Mesenchymal stem cell (in vitro differentiated cells and primary cell): Measurements from ENCODE around the gene CLIP1.

Source experiments
- DNase-seq: peaks from one replicate; pipeline ENCODE4 v3.0.0-alpha.2; 2013
- H2AFZ ChIP-seq: one replicate; pipeline ENCODE4 v1.6.1; 2013; ENCODE audit warnings: low read depth, mild to moderate bottlenecking, control low read depth, inconsistent platforms, low read length, moderate library complexity
- H2AK5ac ChIP-seq: 2 replicates; pipeline ENCODE4 v1.6.1; 2013; ENCODE audit warnings: low read length, moderate library complexity, mild to moderate bottlenecking, inconsistent platforms; ENCODE audit not compliant: severe bottlenecking
- H2BK120ac ChIP-seq: one replicate; pipeline ENCODE4 v1.6.1; 2013; ENCODE audit warnings: low read depth, mild to moderate bottlenecking, inconsistent platforms, low read length, moderate library complexity
- H2BK12ac ChIP-seq, 2 experiments: one replicate each; pipeline ENCODE4 v1.6.1; 2013; ENCODE audit warnings: inconsistent platforms in 2 of 2, low read length in 2 of 2, mild to moderate bottlenecking in 2 of 2, moderate library complexity in 2 of 2, control low read depth in 1 of 2
- H2BK15ac ChIP-seq: one replicate; pipeline ENCODE4 v1.6.1; 2013; ENCODE audit warnings: mild to moderate bottlenecking, low read depth, inconsistent platforms; ENCODE audit not compliant: poor library complexity, severe bottlenecking
- H2BK5ac ChIP-seq: 2 replicates; pipeline ENCODE4 v1.6.1; 2013; ENCODE audit warnings: low read depth, mild to moderate bottlenecking, low read length, control low read depth, inconsistent platforms; ENCODE audit not compliant: poor library complexity, severe bottlenecking
- H3K14ac ChIP-seq, 2 experiments: one replicate each; pipeline ENCODE4 v1.6.1; 2013; ENCODE audit warnings: inconsistent platforms in 2 of 2, low read length in 2 of 2, control low read depth in 1 of 2, mild to moderate bottlenecking in 1 of 2, moderate library complexity in 1 of 2
- H3K18ac ChIP-seq, 2 experiments: one replicate each; pipeline ENCODE4 v1.6.1; 2013; ENCODE audit warnings: inconsistent platforms in 2 of 2, low read length in 2 of 2, control low read depth in 1 of 2, low read depth in 1 of 2, mild to moderate bottlenecking in 1 of 2
- H3K23ac ChIP-seq, 2 experiments: one replicate each; pipeline ENCODE4 v1.6.1; 2013; ENCODE audit warnings: inconsistent platforms in 2 of 2, low read length in 2 of 2, mild to moderate bottlenecking in 2 of 2, moderate library complexity in 2 of 2, control low read depth in 1 of 2
- H3K27ac ChIP-seq: 2 replicates; pipeline ENCODE4 v1.5.1; 2013; ENCODE audit warnings: mild to moderate bottlenecking, moderate library complexity, low read length, control low read depth, inconsistent platforms; ENCODE audit not compliant: poor library complexity, severe bottlenecking
- H3K27me3 ChIP-seq, 2 experiments: 2 replicates each; pipeline versions ENCODE4 v1.6.1 to v1.7.0; 2013; ENCODE audit warnings: low read length in 2 of 2, mild to moderate bottlenecking in 2 of 2, moderate library complexity in 2 of 2, control low read depth in 1 of 2, inconsistent platforms in 1 of 2; ENCODE audit not compliant: control insufficient read depth in 1 of 2, insufficient read depth in 1 of 2
- H3K36me3 ChIP-seq, 2 experiments: 2 replicates each; pipeline versions ENCODE4 v1.6.1 to v1.7.0; 2013; ENCODE audit warnings: low read length in 2 of 2, control low read depth in 1 of 2, inconsistent platforms in 1 of 2, low read depth in 1 of 2, mild to moderate bottlenecking in 1 of 2; ENCODE audit not compliant: insufficient read depth in 2 of 2, control insufficient read depth in 1 of 2
- H3K4ac ChIP-seq, 2 experiments: one replicate each; pipeline ENCODE4 v1.6.1; 2013; ENCODE audit warnings: inconsistent platforms in 2 of 2, low read length in 2 of 2, mild to moderate bottlenecking in 2 of 2, moderate library complexity in 2 of 2, control low read depth in 1 of 2, low read depth in 1 of 2
- H3K4me1 ChIP-seq: 2 replicates; pipeline ENCODE4 v1.6.1; 2013; ENCODE audit warnings: low read depth, low read length, control low read depth; ENCODE audit not compliant: control insufficient read depth, insufficient read depth
- H3K4me2 ChIP-seq: 2 replicates; pipeline ENCODE4 v1.6.1; 2013; ENCODE audit warnings: low read length, mild to moderate bottlenecking, inconsistent platforms; ENCODE audit not compliant: poor library complexity, severe bottlenecking
- H3K4me3 ChIP-seq, 2 experiments: 2 replicates each; pipeline versions ENCODE4 v1.5.1 to v1.7.0; 2013; ENCODE audit warnings: low read length in 2 of 2, mild to moderate bottlenecking in 2 of 2, control low read depth in 1 of 2, low read depth in 1 of 2; ENCODE audit not compliant: insufficient read depth in 1 of 2
- H3K79me1 ChIP-seq: replicated peaks from 2 replicates; pipeline ENCODE4 v1.6.1; 2013; ENCODE audit warnings: mild to moderate bottlenecking, control low read depth, low read length, inconsistent platforms; ENCODE audit not compliant: poor library complexity, severe bottlenecking
- H3K9ac ChIP-seq: 2 replicates; pipeline ENCODE4 v1.7.0; 2013; ENCODE audit warnings: mild to moderate bottlenecking, low read length, moderate library complexity
- H3K9me3 ChIP-seq: 2 replicates; pipeline ENCODE4 v1.7.0; 2013; ENCODE audit warnings: mild to moderate bottlenecking, low read length; ENCODE audit not compliant: control insufficient read depth
- H4K8ac ChIP-seq: one replicate; pipeline ENCODE4 v1.6.1; 2013; ENCODE audit warnings: inconsistent platforms, mild to moderate bottlenecking, low read length, moderate library complexity
- H4K91ac ChIP-seq: one replicate; pipeline ENCODE4 v1.6.1; 2013; ENCODE audit warnings: mild to moderate bottlenecking, low read length, inconsistent platforms
- WGBS: methylation state at CpG from one replicate; pipeline ENCODE4 v1.1.7; 2013; ENCODE audit warnings: mixed read lengths; 5-methylcytosine and 5-hydroxymethylcytosine counted together

The CLIP1 gene

DNA sequence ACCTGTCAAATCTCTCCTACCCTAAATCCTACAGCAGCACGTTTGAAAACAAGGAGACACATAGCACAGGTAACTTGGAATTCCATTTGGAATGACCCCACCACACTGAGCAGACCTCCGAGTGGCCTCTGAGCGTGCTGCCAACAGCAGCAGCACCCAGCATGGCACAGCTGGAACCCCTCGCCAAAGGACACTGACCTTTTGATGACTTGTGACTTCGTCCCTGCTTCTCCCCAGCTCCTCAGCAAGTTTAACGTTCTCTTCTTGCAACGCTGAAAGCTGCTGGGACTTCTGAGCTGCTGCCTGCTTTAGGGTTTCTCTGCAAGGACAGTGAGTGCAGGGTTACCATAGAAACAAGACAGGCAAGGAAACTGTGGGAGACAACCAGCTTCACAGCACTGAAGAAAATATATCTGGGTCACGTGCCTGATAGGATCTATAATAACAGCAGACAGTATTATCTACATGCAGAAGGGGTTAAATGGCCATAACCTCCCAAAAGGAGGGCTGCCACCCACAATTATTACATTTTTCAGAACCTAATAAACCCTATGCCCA lies 112.8 kb downstream of the CLIP1 start:
- Histone ChIP-seq H3K4ac (no peak overlapping the region), H3K9ac (no peak overlapping the region), H3K4me2 (no peak overlapping the region), H2AK5ac (no peak overlapping the region), H3K36me3 (peaks cover 30 to 69% of the 10 kb centered on the region in 2 experiments), H3K14ac (no peak overlapping the region), H4K91ac (no peak overlapping the region), H2BK12ac (no peak overlapping the region), H3K79me1 (peaks cover 9% of the 10 kb centered on the region), H3K4me1 (no peaks in the 10 kb centered on the region), H3K18ac (no peak overlapping the region), H2BK5ac (no peak overlapping the region), H3K27ac (no peak overlapping the region), H3K23ac (no peak overlapping the region), H2AFZ (no peak overlapping the region), H3K4me3 (no peak overlapping the region), H3K9me3 (no peaks in the 10 kb centered on the region), H3K27me3 (no peaks in the 10 kb centered on the region), H2BK15ac (no peak overlapping the region), H4K8ac (no peak overlapping the region), H2BK120ac (no peak overlapping the region)
- 94% methylated on average over 8 of the region's 8 CpGs for WGBS
- DNase-seq: no peak

GRCh38 chr12:122308811-122309210 lies 113.7 kb downstream of the CLIP1 start:
- no peak overlapping the region for H3K18ac ChIP-seq
- no peak overlapping the region for H3K4ac ChIP-seq
- no peak overlapping the region for H3K4me2 ChIP-seq
- H2BK120ac ChIP-seq: no peak overlapping the region
- no peak overlapping the region for H3K27ac ChIP-seq
- DNase-seq: no peak
- no peak overlapping the region for H2BK5ac ChIP-seq
- H2BK15ac ChIP-seq: no peak overlapping the region
- no peak overlapping the region for H2BK12ac ChIP-seq
- H3K36me3 ChIP-seq: peaks cover 27 to 72% of the 10 kb centered on the region in 2 experiments
- no peak overlapping the region for H3K9ac ChIP-seq
- H2AFZ ChIP-seq: no peak overlapping the region
- H3K79me1 ChIP-seq: peaks cover 5% of the 10 kb centered on the region
- no peak overlapping the region for H2AK5ac ChIP-seq
- H3K4me3 ChIP-seq: no peak overlapping the region
- H3K27me3 ChIP-seq: no peaks in the 10 kb centered on the region
- no peaks in the 10 kb centered on the region for H3K4me1 ChIP-seq
- no CpG with 5 or more reads among the region's 1 CpG for WGBS
- no peaks in the 10 kb centered on the region for H3K9me3 ChIP-seq
- no peak overlapping the region for H3K23ac ChIP-seq
- no peak overlapping the region for H4K8ac ChIP-seq
- no peak overlapping the region for H3K14ac ChIP-seq
- no peak overlapping the region for H4K91ac ChIP-seq

DNA sequence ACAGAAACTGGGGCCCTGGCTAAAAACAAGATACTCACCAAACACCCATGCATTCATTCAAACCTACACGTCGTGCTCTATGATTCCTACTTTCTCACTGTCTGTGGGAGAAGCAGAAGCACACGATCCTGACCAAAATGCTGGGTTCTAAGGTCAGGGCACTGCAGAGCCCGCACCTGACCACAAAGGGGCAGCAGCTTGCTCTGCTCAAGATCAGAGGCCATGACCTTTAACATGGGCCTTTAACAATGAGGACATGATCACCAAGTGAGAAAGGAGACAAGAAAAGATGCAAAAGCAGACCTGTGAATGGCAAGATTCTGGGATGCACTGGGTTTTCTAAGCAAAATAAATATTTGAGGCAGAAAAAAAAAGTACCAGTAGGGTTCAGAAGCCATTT lies 116.1 kb downstream of the CLIP1 start:
- no peak overlapping the region for H3K4me2 ChIP-seq
- no peak overlapping the region for H2BK5ac ChIP-seq
- H3K36me3 ChIP-seq: peaks cover 19 to 84% of the 10 kb centered on the region in 2 experiments
- H2BK120ac ChIP-seq: no peak overlapping the region
- H2BK15ac ChIP-seq: no peak overlapping the region
- H2BK12ac ChIP-seq: no peak overlapping the region
- no peak overlapping the region for H3K18ac ChIP-seq
- no peak overlapping the region for H4K8ac ChIP-seq
- H3K79me1 ChIP-seq: no peaks in the 10 kb centered on the region
- H3K27ac ChIP-seq: no peak overlapping the region
- H2AFZ ChIP-seq: no peak overlapping the region
- no peak overlapping the region for H3K23ac ChIP-seq
- H3K4me1 ChIP-seq: no peaks in the 10 kb centered on the region
- no peak overlapping the region for H3K4me3 ChIP-seq
- no peaks in the 10 kb centered on the region for H3K27me3 ChIP-seq
- no peak overlapping the region for H3K9ac ChIP-seq
- no peaks in the 10 kb centered on the region for H3K9me3 ChIP-seq
- 80% methylated on average over 4 of the region's 4 CpGs for WGBS
- H2AK5ac ChIP-seq: no peak overlapping the region
- DNase-seq: no peak
- no peak overlapping the region for H4K91ac ChIP-seq
- no peak overlapping the region for H3K4ac ChIP-seq
- no peak overlapping the region for H3K14ac ChIP-seq

- Histone ChIP-seq H2BK120ac (no peak overlapping the region), H3K4me1 (no peaks in the 10 kb centered on the region), H3K79me1 (no peaks in the 10 kb centered on the region), H3K27me3 (no peaks in the 10 kb centered on the region), H3K18ac (no peak overlapping the region), H2AFZ (no peak overlapping the region), H3K4me3 (no peak overlapping the region), H3K23ac (no peak overlapping the region), H4K8ac (no peak overlapping the region), H2BK12ac (no peak overlapping the region), H3K9me3 (no peaks in the 10 kb centered on the region), H2BK15ac (no peak overlapping the region), H2AK5ac (no peak overlapping the region), H3K14ac (no peak overlapping the region), H3K27ac (no peak overlapping the region), H3K9ac (no peak overlapping the region), H3K4ac (no peak overlapping the region), H2BK5ac (no peak overlapping the region), H3K36me3 (peaks cover 21 to 85% of the 10 kb centered on the region in 2 experiments), H4K91ac (no peak overlapping the region), H3K4me2 (no peak overlapping the region)
- DNase-seq: no peak
- 100% methylated on average over 1 of the region's 1 CpG for WGBS
Observed at GRCh38 chr12:122304924-122305323, 117.5 kb downstream of the CLIP1 start.
